ENCODE results near the gene PJVK.

PJVK gene

GRCh38 chr2:178482437-178482836 lies 31.3 kb downstream of the PJVK start:
- DNase-seq (ENCODE audit: low spot score) = no peak

GRCh38 chr2:178484245-178485041 lies 33.3 kb downstream of the PJVK start:
- DNase-seq (ENCODE audit: low spot score) = no peak

DNA sequence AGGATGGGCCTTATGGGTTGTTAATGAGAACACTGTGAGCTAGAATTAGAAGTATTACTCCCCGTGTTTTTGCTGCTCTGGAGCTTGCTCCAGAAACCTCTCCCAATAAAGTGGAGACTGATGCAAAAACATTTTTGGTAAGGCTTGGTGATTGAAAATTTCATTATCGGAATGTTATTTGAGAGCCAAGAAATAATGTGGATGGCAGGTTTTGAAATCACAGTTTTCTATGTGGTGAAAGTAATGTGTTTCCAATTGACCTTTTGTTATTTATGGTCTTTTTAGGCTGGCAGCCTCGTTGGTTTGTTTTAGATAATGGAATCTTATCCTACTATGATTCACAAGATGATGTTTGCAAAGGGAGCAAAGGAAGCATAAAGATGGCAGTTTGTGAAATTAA lies 34.2 kb downstream of the PJVK start:
- DNase-seq (ENCODE audit: low spot score) = no peak

GRCh38 chr2:178491612-178492011 lies 40.4 kb downstream of the PJVK start:
- no peak for DNase-seq (ENCODE audit: low spot score)

DNA sequence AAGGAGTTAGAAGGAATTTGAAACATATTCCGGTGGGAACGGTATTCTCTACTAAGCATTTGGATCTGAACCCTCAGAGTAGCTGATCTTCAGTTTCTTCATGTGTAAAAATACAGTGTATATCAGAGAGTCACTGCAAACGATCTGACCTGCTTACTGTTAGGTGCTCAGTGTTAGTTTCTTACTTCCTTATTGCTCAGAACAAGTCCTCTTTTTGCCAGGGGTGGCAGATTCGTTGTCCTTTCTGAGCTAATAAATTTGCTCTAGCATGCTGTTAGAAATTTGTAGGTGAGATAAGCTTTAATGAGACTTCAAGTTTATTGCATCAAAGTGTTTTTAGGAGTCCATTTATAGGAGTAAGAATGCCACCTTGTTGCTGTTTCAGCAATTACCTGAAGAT lies 44.9 kb downstream of the PJVK start:
- DNase-seq (ENCODE audit: low spot score) = no peak

- no peak for DNase-seq (ENCODE audit: low spot score)
Measured at GRCh38 chr2:178498137-178498536, 47.0 kb downstream of the PJVK start.

- no peak for DNase-seq (ENCODE audit: low spot score)
Measured at GRCh38 chr2:178499640-178500039, 48.5 kb downstream of the PJVK start.

GRCh38 chr2:178502751-178503150 lies 51.6 kb downstream of the PJVK start:
- DNase-seq (ENCODE audit: low spot score) = no peak

GRCh38 chr2:178506101-178506500 lies 54.9 kb downstream of the PJVK start:
- DNase-seq (ENCODE audit: low spot score) = no peak

- no peak for DNase-seq (ENCODE audit: low spot score)
Measured at GRCh38 chr2:178506524-178506923, 55.3 kb downstream of the PJVK start.

DNA sequence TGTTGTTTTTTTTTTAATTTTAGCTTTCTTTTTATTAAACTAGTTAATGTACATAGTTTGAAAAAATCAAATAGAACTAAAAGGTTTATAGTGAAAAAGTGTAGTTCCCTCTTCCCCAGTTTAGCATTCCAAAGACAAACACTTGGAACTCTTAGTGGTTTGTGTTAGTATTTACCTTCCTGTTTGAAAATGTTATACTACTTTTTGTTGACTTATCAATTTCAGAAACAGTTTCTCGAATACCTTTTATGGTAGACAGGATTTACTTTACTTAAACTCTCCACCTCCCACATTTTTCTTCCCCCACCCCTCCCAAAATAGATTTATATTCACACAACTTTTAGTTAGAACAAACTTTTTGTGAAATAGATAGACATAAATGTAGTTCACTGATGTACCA lies 55.8 kb downstream of the PJVK start:
- DNase-seq (ENCODE audit: low spot score) = no peak

GRCh38 chr2:178508646-178509045 lies 57.5 kb downstream of the PJVK start:
- DNase-seq (ENCODE audit: low spot score) = no peak

- no peak for DNase-seq (ENCODE audit: low spot score)
Measured at GRCh38 chr2:178510384-178510783, 59.2 kb downstream of the PJVK start.

Measured in AG08395 (cell line).